HL-60 (cell line): ENCODE results near the gene APOE.

Source experiments
- DNase-seq, 2 experiments: peaks; one replicate each; pipeline ENCODE4 v3.0.0-alpha.2; 2010 to 2020; ENCODE audit warnings: low read depth in 1 of 2, low spot score in 1 of 2
- H3K27ac ChIP-seq: fragments of 250-450 bp; sonication (Bioruptor Pico); replicated peaks from 2 replicates; pipeline ENCODE4 v1.5.1; 2020; ENCODE audit warnings: mild to moderate bottlenecking, moderate library complexity
- H3K27me3 ChIP-seq: fragments of 250-450 bp; sonication (Bioruptor Pico); 2 replicates; pipeline ENCODE4 v1.5.1; 2021; ENCODE audit warnings: mild to moderate bottlenecking, moderate library complexity; ENCODE audit not compliant: insufficient read depth, poor library complexity, severe bottlenecking
- H3K4me3 ChIP-seq: replicated peaks from 2 replicates; pipeline ENCODE4 v1.5.1; 2011; ENCODE audit warnings: mild to moderate bottlenecking, control low read depth, low read length; ENCODE audit not compliant: insufficient read depth
- GABPA ChIP-seq: IDR thresholded peaks from 2 replicates; pipeline ENCODE4 v1.6.1; 2012; ENCODE audit warnings: low read depth
- POLR2AphosphoS5 ChIP-seq: IDR thresholded peaks from 2 replicates; pipeline ENCODE4 v1.6.1; 2012; ENCODE audit warnings: low read depth
- SPI1 ChIP-seq: IDR thresholded peaks from 2 replicates; pipeline ENCODE4 v1.6.1; 2012; ENCODE audit warnings: low read depth, mild to moderate bottlenecking, borderline replicate concordance
- TF ChIP-seq, protein P1 (sequence below): IDR thresholded peaks from one replicate; pipeline ENCODE4 v1.5.1; 2011; ENCODE audit warnings: low read length, control low read depth, inconsistent platforms; ENCODE audit not compliant: insufficient read depth
- TF ChIP-seq, protein P2 (sequence below): IDR thresholded peaks from 2 replicates; pipeline ENCODE4 v1.6.1; 2012; ENCODE audit warnings: low read depth; ENCODE audit not compliant: insufficient replicate concordance

The APOE gene

DNA sequence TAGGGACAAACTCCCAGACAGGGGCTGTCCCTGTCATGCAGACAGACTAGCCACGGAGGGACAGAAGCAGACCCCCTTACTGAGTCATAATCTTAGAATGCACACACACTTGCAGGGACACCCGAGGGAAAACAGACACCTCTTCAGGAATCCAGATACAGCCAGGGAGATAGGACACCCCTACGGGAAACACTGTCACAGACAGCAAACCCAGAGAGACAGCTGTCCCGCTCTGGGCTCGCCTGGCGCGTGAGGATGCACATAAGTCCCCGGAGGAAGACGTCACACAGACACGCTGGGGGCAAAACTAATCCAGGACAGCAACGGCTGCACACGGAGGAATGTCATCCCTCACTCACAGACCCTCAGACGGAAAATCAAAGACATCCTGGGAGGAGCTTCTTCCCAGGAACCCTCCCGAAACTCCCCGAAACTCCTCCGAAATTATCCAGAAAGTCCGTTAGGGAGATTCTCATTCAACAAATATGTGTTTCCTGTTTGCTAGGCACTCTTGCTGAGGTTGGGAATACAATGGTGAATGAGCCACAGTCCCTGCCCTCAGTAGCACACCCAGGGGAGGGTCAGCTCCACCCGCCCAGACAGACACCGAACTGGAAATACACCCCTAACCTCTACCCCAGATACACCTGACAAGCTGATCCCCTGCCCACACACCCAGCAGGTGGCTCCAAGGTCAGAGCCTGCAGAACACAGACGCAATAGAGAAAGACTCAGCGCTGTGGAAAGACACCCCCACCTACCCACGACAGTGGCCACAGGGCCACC is 29.7 kb upstream of the APOE start:
- H3K4me3 ChIP-seq, result no peak overlapping the region
- no peak for DNase-seq
- no peaks in the 10 kb centered on the region for H3K27me3 ChIP-seq
- H3K27ac ChIP-seq, result no peak overlapping the region
- TF ChIP-seq, protein P1, sequence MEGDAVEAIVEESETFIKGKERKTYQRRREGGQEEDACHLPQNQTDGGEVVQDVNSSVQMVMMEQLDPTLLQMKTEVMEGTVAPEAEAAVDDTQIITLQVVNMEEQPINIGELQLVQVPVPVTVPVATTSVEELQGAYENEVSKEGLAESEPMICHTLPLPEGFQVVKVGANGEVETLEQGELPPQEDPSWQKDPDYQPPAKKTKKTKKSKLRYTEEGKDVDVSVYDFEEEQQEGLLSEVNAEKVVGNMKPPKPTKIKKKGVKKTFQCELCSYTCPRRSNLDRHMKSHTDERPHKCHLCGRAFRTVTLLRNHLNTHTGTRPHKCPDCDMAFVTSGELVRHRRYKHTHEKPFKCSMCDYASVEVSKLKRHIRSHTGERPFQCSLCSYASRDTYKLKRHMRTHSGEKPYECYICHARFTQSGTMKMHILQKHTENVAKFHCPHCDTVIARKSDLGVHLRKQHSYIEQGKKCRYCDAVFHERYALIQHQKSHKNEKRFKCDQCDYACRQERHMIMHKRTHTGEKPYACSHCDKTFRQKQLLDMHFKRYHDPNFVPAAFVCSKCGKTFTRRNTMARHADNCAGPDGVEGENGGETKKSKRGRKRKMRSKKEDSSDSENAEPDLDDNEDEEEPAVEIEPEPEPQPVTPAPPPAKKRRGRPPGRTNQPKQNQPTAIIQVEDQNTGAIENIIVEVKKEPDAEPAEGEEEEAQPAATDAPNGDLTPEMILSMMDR, result no peak
- TF ChIP-seq POLR2AphosphoS5, result no peak
- TF ChIP-seq GABPA, result no peak
- no peak for TF ChIP-seq SPI1
- TF ChIP-seq, protein P2, sequence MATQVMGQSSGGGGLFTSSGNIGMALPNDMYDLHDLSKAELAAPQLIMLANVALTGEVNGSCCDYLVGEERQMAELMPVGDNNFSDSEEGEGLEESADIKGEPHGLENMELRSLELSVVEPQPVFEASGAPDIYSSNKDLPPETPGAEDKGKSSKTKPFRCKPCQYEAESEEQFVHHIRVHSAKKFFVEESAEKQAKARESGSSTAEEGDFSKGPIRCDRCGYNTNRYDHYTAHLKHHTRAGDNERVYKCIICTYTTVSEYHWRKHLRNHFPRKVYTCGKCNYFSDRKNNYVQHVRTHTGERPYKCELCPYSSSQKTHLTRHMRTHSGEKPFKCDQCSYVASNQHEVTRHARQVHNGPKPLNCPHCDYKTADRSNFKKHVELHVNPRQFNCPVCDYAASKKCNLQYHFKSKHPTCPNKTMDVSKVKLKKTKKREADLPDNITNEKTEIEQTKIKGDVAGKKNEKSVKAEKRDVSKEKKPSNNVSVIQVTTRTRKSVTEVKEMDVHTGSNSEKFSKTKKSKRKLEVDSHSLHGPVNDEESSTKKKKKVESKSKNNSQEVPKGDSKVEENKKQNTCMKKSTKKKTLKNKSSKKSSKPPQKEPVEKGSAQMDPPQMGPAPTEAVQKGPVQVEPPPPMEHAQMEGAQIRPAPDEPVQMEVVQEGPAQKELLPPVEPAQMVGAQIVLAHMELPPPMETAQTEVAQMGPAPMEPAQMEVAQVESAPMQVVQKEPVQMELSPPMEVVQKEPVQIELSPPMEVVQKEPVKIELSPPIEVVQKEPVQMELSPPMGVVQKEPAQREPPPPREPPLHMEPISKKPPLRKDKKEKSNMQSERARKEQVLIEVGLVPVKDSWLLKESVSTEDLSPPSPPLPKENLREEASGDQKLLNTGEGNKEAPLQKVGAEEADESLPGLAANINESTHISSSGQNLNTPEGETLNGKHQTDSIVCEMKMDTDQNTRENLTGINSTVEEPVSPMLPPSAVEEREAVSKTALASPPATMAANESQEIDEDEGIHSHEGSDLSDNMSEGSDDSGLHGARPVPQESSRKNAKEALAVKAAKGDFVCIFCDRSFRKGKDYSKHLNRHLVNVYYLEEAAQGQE, result no peak

DNA sequence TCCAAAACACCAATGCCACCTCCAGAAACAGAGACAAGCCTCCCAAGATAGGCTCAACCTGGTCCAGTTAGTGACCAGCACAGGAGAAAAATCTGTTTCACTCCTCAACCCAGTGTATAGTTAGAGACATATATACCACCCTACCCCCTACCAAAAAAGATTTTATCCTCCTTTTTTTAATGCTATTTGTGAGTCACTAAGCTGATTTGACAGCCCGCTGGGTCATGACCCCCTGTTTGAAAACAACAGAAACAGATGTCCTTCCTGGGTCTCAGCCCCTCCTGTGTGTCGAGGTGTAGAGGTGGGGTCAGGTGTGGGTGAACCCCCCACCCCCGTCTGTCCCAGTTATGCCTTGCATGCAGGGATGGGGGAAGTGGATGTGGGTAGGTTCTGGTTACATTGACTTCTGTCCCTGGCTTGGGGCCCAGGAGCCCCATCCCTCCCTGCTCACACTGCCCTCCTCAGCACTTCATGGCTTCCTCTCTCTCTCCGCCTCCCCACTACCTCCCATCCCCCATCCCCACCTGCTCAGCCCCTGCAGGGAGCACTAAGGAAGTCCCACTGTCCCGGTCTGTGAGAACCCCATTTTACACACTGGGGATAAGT is 28.6 kb upstream of the APOE start:
- DNase-seq, result peak; percentile 67 to 79
- Histone ChIP-seq H3K27me3 (no peaks in the 10 kb centered on the region), H3K4me3 (no peak overlapping the region), H3K27ac (peak overlapping the region; percentile 12)
- peak; percentile 28; the same call in 1 of the 2 replicates for TF ChIP-seq POLR2AphosphoS5
- no peak for TF ChIP-seq GABPA
- TF ChIP-seq, protein P1, result no peak
- TF ChIP-seq SPI1, result peak; percentile 75
- TF ChIP-seq, protein P2, result no peak

DNA sequence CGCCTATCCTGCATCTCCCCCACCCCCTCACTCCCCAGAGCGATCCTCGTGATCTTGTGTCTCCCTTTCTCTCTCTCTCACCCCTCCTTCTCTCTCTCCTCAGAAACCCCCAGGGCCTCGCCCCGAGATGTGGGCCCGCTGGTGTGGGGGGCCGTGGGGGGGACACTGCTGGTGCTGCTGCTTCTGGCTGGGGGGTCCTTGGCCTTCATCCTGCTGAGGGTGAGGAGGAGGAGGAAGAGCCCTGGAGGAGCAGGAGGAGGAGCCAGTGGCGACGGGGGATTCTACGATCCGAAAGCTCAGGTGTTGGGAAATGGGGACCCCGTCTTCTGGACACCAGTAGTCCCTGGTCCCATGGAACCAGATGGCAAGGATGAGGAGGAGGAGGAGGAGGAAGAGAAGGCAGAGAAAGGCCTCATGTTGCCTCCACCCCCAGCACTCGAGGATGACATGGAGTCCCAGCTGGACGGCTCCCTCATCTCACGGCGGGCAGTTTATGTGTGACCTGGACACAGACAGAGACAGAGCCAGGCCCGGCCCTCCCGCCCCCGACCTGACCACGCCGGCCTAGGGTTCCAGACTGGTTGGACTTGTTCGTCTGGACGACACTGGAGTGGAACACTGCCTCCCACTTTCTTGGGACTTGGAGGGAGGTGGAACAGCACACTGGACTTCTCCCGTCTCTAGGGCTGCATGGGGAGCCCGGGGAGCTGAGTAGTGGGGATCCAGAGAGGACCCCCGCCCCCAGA is 27.3 kb upstream of the APOE start:
- Histone ChIP-seq H3K4me3 (no peak overlapping the region), H3K27ac (no peak overlapping the region), H3K27me3 (no peaks in the 10 kb centered on the region)
- DNase-seq, result no peak
- TF ChIP-seq, protein P2, result no peak
- TF ChIP-seq POLR2AphosphoS5 (no peak), GABPA (no peak), SPI1 (no peak)
- TF ChIP-seq, protein P1, result no peak
